Stimulated activated CD8-positive, alpha-beta memory T cell treated with anti-CD3 and anti-CD28 coated beads, Interleukin-15, amount 100 ng/mL, for 48 hours (primary cell): ENCODE measurements around the gene CXCL12.

Source experiments
- DNase-seq, 2 donors: peaks; one replicate each; pipeline ENCODE4 v3.0.0-alpha.2; 2020; ENCODE audit warnings: low read depth in 2 of 2

Gene CXCL12

DNA sequence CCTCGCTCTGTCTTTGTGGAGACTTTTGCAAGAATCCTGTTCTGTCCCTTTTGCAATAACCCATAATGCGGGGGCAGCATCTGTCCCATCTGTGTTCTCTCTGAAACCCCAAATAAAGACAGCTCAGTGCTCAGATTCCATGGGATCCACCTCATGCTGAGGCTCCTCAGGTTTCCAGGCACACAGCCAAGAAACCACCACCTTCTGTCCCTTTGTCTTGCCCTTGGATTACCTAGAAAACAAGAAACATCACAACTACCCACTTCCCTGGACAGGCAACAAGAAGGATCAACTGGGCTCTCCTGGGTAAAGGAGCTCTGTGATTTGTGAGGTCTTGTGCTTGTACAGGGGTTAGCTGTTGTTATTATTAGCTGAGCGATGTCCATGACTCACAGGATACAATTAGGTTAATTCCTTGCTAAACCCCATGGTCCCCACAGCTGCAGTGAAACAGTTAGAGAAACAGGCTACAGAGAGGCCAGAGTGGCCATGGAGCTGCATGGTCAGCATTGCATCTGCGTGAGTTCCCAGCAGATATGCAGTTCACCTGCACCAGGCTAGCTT, 50.2 kb downstream of the CXCL12 start:
- no peak for DNase-seq

DNA sequence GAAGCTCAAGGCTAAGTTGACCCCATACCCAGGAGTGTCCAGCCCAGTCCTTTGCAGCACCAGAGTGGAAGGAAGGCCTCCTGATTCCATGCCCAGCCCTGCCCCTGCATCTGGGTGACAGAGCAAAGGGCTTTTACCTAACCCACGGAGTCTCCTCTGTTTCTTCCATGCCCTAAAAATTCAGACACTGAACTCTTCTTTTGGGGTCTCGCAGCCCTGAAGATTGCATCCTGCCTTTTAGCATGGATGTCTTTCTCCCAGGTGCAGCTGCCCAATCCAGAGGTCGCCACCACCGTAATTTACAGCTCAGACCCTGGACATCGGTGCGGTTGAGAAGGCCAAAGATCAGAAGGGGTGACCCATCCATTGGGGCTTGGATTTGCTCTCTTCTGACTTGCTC, 50.8 kb downstream of the CXCL12 start:
- no peak for DNase-seq

DNA sequence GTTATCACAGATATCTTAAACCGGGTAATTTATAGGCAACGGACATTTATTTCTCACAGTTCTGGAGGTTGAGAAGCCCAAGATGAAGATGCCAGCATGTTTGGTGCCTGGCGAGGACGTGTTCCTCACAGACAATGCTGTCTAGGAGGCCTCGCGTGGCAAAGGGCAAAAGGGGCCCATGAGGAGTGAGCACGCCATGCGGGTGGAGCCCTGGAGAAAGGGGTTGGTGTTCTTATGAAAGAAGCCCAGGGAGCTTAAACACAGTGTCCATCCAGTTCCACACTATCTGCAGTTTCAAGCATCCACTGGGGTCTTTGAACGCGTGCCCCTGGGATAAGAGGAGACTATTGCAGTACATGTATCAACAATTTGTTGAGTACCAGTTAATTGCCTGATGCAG, 51.4 kb downstream of the CXCL12 start:
- DNase-seq = no peak

DNA sequence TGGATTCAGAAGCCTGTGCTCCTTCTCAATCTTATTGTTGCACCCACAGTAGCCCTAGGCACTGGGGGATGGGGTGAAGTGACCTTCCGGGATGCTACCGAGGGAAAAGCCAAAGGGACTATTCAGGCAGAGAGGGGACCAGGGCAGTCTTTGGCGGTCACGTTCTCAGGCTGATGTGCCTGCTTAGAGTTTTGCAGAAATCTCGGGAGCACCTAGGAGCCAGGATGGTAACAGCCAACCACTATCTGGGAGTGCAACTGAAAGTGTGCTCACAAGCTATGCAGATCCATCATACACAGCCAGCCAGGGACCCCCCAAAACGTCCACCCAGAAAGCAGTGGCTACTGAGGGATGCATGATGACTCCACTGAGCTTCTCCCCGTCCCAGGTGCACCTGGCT, 52.4 kb downstream of the CXCL12 start:
- DNase-seq = no peak

DNA sequence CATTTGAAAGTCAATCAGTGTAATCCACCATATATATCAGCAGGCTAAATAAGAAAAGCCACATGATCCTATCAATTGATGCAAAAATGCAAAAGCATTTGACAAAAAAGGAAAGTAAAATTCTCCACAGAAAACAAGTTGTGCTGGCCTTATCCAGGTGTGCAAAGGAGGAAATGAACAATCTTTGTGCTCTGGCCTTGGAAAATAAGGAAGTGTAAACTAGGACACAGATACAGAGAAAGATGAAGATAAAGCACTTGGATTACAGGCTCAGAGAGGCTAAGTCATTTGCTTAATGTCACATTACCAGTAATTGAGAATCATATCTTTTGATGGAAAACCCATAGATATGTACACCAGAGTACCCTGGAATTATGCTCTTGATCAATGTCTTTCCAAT, 54.5 kb downstream of the CXCL12 start:
- DNase-seq = no peak

DNA sequence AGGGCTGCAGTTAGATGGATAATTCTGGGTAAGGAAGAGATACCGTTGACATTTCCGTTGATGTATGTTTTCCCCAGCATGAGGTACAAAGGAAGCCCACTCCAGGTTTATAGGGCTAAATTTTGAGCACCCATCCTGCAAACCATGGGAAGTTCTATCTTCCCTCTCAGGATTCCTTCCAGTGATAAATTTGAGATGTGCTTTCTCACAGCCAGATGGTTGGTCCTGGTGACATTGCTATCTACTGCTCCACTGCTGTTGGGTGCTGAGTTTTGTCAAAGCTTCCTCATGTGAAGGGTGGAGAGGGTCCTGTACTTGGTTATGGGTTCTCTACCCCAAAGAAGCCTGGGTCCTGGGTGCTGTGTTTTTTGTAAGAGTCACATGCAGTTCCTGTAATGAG, 57.4 kb downstream of the CXCL12 start:
- DNase-seq = no peak
